HUDEP-2 (cell line): ENCODE measurements around the gene PRELID3B.
"Not testable (repeated sequence)": the region's sequence is repeated elsewhere in the genome, so short reads cannot be mapped to it uniquely, and the experiment has no call there.

Experiments used
- DNase-seq, 76 experiments: peaks; one replicate each; lab custom pipeline; 2025; ENCODE audit not compliant: unreplicated experiment in 76 of 76; lab: John Stamatoyannopoulos, UW

PRELID3B gene

DNA sequence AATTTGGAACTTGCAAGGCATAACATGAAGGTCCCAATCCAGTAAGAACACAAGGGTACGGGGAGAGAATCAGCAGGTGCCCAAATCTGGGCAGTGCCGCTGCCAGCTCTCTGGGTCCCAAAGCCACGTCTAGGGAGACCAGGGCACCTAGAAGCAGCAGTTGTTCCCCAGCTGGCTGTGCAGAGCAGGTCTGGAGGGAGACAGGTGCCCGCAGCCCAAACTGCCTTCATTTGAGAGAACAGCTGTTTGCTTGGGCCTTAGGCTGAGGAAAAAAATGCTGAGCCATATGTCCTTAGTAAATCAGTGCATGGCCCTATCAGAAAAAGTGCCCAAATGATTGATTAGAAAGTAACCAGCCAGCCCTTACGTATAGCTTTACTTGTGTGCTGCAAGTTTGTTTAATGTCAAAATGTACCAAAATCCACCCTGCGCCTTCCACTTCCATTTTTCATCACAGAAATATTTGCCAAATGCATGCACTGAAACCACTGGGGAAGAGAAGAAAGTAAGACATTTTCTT, 9.1 kb upstream of the PRELID3B start:
- DNase-seq = no peak

DNA sequence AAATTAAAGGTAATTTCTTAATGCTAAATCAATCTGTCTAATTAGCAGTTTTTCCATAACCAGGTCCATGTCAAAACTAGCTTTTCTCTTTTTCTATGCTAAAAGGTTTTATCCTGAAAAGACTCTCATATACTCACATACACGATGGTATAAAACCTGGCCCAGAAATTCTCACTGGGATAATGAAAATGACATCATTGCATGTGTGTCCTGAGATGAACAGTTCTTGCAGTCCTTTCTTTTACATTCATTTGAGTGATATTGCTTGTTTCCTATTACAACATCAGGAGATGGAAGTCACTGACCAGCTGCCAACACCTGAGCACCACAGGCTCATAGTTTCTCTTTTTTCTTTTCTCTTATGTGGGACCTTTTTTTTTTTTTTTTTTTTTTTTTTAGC, 7.9 kb upstream of the PRELID3B start:
- no peak for DNase-seq

DNA sequence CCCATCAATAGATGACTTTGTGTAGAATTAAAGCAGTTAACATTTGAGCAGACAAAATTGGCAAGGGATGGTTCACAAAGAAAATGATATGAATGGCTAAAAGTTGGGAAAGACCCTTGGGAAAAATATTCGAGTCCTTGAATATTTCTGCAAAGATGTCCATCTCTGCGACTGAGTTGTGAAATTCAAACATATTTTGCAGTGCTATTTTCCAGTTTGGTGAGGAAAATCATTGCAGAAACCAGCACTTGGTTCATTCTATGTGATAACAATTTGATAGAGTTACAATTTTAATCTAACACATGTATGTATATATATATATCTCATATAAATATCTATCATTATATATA, 6.1 kb upstream of the PRELID3B start:
- DNase-seq = no peak

DNA sequence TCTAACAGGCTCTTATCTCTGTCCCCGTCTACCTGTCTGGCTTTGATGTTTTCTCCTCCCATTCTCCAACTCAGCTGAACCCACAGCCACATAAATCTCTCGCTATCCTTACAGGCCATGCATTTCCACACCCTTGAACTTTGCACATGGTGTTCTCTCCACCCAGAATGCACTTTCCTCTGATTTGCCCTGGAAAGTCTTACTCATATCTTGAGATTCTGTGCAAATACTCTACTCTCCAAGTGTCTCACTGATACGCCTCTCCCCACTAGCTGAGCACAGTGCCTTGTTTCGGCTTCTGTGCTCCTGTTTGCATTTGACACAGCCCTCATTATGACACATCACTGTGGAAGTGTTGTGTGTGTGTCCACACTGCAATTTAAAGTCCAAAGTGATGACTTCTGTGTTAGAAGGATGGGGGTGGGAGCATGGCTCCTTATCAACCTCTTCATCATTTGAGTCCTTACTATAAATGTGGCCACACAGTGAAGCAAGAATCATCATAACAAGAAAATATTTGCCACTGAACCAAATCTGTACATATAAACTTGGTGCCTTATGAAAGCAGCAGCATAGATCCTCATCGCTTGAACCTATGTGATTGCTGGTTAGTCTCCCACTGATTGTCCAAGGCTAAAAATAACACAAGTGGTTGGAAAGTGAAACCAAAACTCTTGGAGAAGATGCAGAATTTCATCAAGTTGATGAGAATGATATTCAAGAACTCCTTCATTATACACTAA, 5.5 kb upstream of the PRELID3B start:
- peak in 12 of 76 experiments; percentile 7 to 34 (median 14) for DNase-seq

DNA sequence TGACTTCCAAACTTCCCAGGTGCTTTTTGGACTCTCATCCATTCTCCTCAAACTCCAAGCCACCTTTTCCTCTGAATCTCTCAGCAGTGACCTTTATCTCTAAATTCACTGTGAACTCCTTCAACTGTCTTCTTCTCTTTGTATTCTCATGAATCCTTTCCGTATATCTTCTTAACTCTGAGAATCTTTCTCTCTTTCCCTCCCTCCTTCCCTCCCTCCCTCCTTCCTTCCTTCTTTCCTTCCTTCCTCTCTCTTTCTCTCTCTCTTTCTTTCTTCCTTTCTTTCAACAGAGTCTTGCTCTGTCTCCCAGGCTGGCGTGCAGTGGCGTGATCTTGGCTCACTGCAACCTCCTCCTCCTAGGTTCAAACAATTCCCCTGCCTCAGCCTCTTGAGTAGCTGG, 4.3 kb upstream of the PRELID3B start:
- DNase-seq = no peak

- DNase-seq = no peak
Measured at GRCh38 chr20:59044796-59045195, 2.2 kb upstream of the PRELID3B start.

GRCh38 chr20:59044295-59044694, 1.7 kb upstream of the PRELID3B start:
- DNase-seq = no peak

DNA sequence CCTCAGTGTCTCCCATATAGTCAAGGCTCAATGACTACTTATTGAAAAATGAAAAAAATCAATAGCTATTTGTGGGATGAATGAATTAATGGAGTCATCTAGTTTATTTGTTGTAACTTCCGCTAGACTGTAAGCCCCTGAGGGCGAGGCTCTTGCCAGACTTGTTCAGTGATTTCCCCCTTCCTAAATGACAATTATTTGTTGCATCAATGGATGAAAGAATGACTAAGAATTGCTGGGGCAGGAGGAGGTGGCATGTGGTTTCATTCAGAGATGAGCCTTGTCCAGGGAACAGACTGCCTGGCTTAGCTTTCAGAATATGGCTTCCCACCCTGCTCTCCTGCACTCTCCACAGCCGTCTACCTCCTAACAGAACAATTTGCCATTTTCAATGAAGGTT, 1.1 kb upstream of the PRELID3B start:
- DNase-seq = no peak

GRCh38 chr20:59042796-59043631, 428 bp upstream of the PRELID3B start:
- DNase-seq = peak in 74 of 76 experiments; percentile 33 to 94 (median 88)

- DNase-seq = not testable (repeated sequence)
Measured at GRCh38 chr20:59041487-59041886, 1.1 kb downstream of the PRELID3B start.

DNA sequence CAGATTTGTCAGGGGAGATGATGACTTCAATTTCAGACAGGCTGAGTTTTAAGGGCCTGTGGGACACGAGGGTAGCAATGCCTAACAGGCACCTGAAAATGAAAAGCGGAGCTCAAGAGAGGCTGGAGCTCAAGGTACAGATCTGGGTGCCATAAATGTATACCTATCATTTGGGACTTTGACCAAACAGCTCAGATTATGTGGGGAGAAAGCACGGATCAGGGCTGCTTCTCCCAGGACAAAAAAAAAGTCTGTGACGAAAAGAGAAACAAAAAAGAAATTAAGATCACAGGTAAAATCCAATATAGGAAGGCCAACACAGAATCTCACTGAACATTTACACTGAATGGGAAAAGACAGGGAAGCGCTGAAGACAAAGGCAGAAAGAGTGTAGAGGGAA, 1.9 kb downstream of the PRELID3B start:
- DNase-seq = no peak

- DNase-seq = no peak
Measured at GRCh38 chr20:59039233-59039632, 3.4 kb downstream of the PRELID3B start.

DNA sequence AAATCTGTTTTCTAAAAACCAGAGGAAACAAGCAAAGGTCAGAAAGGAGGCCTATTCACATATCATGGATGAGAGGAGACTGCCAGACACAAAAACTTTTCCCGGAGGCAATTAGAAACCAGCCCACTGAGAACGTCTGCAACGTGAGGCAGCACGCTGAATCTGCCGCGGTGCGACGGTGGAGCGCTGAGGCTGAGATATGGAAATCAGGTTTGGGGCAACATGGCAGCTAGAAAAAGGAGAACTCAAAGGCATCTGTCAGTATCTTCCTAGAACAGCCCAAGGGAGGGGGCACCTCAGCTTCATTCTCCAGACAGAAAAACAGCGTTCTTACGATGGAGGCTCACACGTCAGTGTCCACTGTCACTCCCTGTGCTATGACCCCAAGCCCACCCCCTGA, 5.2 kb downstream of the PRELID3B start:
- no peak for DNase-seq

DNA sequence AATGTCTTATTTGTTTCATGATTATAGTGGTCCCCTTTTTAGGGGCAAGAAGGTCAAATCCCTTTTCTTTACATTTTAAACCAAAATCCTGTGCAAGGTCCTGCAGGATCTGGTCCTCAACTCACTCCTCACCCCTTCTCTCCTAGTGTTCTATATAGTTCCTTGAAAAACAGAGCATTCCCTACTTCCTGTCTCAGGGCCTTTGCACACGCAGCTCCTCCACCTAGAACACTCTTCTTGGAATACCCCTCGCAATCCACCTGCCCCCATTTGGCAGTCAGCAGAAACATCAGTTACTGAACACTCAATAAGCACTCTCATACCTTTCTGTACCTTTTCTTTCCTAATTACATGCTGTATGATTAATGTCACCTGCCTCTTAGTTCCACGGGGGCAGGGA, 7.2 kb downstream of the PRELID3B start:
- DNase-seq = no peak

DNA sequence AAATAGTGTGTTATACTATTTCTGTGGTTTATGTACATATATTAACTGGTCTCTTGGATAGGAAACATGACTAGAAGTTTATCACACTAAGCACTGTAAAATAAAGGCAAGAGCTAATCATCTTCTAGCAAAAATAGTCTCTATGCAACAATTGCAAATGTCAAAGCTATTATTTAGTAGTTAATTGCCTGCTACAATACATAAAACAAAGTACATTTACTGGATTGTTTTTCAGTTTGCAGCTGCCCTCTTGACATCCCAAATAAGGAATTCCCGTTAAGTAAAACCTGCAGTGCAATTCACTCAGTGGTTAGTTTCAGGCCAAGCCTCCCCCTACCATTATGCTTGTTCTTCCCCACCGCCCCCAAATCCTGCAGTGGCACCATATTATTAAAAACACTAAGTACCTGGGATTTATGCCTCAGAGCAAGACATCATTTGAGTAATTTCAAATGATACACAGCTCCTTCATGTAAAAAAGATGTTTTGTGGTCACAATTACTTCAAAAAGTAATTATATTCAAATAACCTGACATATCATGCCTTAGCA, 8.9 kb downstream of the PRELID3B start:
- no peak for DNase-seq

- no peak for DNase-seq
Measured at GRCh38 chr20:59033093-59033492, 9.5 kb downstream of the PRELID3B start.

DNA sequence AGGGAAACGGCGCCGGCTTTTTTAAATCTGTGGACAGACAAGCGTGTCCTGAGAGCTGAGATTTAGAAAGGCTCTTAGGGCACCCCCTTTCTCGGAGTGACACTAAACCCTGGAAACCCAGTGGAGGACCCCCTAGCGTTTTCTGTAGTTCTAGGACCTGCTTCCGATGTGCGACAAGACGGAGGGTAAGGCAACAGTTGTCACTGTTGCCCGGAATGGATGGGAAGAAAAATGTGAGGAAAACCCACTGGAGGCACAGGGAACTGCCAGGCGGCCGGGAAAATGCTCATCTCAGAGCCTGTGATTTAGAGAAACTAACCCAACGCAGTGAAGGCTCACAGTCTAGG, 9.9 kb downstream of the PRELID3B start:
- DNase-seq = no peak

DNA sequence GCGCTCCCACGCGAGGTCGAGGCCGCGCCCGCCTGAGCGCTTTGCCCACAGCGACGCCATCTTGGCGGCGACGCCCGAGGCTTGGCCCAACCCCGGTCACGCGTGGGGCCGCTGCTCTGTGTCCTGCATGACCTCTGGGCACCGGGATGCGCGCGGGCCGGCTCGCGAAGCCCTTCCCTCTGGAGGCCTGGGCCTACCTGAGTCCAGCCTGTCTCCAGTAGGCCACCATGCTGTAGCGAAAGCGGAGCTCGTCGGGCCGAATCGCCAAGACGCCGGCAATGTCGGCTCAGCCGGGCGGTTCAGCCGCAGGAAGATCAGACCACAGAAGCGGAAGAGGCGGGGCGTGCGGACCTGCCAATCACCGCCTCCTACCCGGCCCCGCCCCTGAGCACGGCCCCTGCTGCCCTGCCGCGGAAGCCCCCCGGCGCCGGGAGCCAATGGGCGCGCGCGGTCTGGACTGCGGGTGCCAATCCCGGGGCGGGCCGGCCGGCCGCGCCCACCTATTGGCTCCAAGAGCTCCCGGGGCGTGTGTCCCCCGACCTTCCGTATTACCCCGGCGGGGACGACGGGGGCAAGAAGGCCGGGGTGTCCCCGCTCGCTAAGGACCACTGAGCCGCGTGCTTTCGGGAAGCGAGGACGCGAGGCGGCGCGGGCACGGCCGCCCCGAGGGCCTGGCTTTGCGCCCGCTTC, 10.4 kb downstream of the PRELID3B start, which contains the start of gene ATP5F1E:
Gene ATP5F1E (minus strand): TSS at position 313 of the 690 bp plus-strand sequence. CDS start 84 bp downstream, at position 229.
- DNase-seq = peak in 74 of 76 experiments; percentile 43 to 97 (median 89)

- no peak for DNase-seq
Measured at GRCh38 chr20:59031564-59032022, 11.0 kb downstream of the PRELID3B start.

GRCh38 chr20:59030911-59031563, 11.5 kb downstream of the PRELID3B start:
- DNase-seq = peak in 1 of 76 experiments; percentile 9
